ENCODE measurements around the gene TMPRSS6. TPM values are rescaled to one million over a fixed set of nuclear protein-coding genes. Genes with fewer than 3 reads are reported as not detected.

The TMPRSS6 gene
- total RNA-seq, 1 donor from 2014 or later, result not detected

DNA sequence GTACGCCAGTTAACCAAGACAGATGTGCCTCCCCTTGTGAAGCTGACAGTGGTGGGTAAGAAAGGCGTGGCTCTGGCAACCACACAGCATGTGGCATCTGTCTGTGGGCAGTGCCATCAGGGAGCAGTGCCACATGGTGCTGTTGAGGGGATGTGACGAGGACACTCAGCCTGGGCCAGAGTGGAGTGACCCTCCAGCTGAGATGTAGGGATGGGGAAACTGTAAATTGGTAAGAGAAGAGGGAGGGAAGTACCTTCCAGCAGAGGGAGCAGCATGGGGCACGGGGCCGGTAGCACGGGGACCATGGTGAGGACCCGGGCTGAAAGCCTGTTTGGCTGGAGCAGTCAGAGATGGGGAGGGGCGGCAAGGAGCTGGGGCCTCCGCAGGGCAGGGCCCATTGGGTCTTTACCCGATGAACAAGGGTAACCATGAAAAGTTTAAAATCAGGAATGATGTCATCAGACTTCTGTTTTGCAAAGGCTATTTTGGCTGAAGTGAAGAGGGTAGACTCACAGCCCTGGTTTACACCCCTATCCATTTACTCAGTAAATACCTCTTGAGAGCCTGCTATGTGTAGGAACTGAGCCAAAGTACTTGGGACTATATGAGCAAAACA lies 10.4 kb downstream of the TMPRSS6 start:
- intact Hi-C loops (cut with DNase I), result no loop called here
- peak; percentile 12 for ATAC-seq (ENCODE audit: poor library complexity)
- no peak for DNase-seq

DNA sequence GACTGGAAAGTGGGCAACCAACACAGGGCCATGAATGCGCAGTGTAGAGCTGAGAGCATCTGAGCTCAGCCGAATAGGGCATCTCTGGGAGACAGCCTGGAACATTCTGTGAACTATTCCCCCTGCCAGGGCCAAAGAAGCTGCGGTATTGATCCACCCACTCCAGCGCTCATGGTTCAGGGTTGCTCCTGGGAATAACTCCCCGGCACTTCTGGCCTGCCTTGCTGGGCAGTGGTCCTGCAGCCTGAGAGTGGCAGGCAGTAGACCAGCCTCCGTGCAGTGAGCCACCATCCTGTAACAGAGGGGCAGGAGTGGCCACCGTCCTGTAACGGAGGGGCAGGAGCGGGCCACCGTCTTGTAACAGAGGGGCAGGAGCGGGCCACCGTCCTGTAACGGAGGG lies 12.2 kb downstream of the TMPRSS6 start:
- ATAC-seq (ENCODE audit: poor library complexity) (no peak), DNase-seq (no peak)
- intact Hi-C loops (cut with DNase I), result no loop called here

DNA sequence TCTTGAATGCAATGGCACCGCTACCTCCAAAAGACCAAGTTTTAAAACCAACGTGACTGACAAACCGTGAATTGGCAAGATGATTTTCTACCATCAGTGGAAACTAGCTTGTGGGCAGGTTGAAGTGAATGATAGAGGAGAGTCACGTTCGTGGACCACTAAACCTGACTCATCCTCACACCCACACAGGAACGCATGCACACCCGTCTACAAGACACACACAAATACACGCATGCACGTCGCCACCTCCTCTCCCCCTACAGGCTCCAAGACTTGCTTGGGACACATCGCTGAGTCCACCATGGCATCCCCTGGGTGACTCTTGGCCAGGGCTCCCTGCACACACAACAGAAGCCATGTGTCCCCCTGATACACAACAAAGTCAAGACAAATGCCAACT lies 14.4 kb downstream of the TMPRSS6 start:
- intact Hi-C loops (cut with DNase I), result no loop called here
- ATAC-seq (ENCODE audit: poor library complexity) (no peak), DNase-seq (no peak)

GRCh38 chr22:37094239-37094638 lies 15.3 kb downstream of the TMPRSS6 start:
- DNase-seq (no peak), ATAC-seq (ENCODE audit: poor library complexity) (no peak)
- intact Hi-C loops (cut with DNase I), result no loop called here

DNA sequence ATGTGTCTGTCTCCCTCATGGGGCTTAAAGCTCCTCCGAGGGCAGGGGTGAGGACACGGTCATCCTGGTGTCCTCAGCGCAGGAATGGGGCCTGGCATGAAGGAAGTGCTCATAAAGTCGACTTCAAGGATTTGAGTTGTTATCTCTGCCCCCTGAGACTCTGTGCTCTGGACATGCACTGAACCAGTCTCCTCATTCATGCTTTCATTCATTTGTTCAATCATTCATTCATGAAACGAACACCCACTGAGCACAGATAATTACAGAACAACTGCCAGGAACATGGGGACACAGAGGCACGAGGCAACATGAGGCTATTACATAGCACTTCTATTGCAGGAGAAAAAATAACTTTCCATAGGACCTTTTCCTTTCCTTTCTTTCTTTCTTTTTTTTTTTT lies 16.5 kb downstream of the TMPRSS6 start:
- ATAC-seq (ENCODE audit: poor library complexity), result no peak
- no peak for DNase-seq
- intact Hi-C loops (cut with DNase I), result no loop called here

DNA sequence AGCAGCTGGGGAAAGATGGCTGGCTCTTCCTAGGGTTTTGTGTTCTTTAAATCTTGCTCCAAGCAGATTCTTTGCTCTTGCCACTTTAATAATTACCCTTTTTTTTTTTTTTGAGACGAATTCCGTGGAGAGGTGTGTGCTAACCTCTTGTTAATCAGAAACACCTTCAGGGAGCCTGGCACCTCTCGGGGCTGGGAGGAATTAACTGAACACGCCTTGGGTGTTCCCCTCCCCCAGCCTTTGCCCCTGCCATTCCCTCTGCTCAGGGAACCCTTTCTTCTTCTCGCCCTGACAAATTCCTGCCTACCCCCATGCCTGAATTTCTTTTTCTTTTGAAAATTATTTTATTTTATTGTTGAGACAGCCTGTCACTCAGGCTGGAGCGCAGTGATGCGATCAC lies 17.5 kb downstream of the TMPRSS6 start:
- no peak for ATAC-seq (ENCODE audit: poor library complexity)
- intact Hi-C loops (cut with DNase I), result no loop called here

GRCh38 chr22:37090920-37091695 lies 18.4 kb downstream of the TMPRSS6 start:
- no peak for ATAC-seq (ENCODE audit: poor library complexity)
- no peak for DNase-seq
- intact Hi-C loops (cut with DNase I), result no loop called here

More for the DNA sequence above, 17.5 kb downstream of the TMPRSS6 start:
- DNase-seq, result no peak

DNA sequence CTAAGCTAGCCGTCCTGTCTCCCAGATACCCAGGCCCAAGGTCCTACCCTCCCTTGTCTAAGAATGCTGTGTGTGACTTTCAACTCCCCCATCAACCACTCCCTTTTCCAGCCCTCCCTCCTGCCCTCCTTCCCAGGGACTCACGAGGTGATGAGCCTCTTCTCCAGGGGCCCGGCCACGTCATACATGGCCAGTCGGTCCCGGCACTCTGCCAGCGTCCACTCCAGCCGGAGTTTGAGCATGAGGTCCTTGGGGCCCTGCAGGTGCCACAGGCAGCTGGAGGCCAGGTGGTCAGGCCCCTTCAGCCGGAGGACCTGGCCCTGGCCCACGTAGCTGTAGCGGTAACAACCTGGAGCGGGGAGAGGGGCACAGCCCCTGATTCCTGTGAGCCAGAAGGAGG lies 20.1 kb downstream of the TMPRSS6 start:
- intact Hi-C loops (cut with DNase I), result no loop called here
- ATAC-seq (ENCODE audit: poor library complexity) (no peak), DNase-seq (no peak)

DNA sequence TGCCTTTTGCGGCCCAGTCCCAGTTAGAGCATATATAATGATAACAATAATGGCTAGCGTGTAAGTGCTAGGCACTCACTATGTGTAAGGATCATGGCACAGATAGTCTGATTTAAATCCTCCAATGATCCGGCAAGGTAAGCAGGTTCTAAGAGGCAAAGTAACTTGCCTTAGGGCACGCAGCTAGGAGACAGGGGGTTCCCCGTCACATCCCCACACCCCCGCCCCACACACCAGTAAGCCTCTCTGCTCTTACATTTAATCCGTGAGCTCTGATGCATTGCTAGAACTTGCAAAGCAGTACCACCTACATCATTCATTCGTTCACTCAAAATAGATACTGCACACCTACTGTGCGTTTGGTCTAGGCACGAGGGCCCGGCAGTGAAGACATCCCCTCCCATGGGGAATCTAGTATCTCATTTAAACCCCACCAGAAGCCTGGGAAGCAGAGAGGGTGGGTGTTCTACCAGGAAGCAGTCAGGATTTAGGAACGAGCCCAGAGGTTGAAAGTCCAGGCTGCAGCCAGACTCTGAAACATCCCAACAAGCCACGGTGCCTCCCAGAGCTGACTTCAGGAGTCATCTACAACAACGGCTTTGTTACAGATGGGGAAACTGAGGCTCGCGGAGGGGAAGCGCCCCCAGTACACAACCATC lies 20.6 kb downstream of the TMPRSS6 start:
- intact Hi-C loops (cut with DNase I), result no loop called here
- no peak for DNase-seq
- ATAC-seq (ENCODE audit: poor library complexity), result no peak

- intact Hi-C loops (cut with DNase I), result no loop called here
- DNase-seq, result no peak
- no peak for ATAC-seq (ENCODE audit: poor library complexity)
Observed at GRCh38 chr22:37088108-37088605, 21.4 kb downstream of the TMPRSS6 start.

GRCh38 chr22:37086184-37086583 lies 23.3 kb downstream of the TMPRSS6 start:
- no peak for ATAC-seq (ENCODE audit: poor library complexity)
- intact Hi-C loops (cut with DNase I), result no loop called here
- no peak for DNase-seq

GRCh38 chr22:37084385-37084784 lies 25.1 kb downstream of the TMPRSS6 start:
- no peak for DNase-seq
- no peak for ATAC-seq (ENCODE audit: poor library complexity)
- intact Hi-C loops (cut with DNase I), result no loop called here

DNA sequence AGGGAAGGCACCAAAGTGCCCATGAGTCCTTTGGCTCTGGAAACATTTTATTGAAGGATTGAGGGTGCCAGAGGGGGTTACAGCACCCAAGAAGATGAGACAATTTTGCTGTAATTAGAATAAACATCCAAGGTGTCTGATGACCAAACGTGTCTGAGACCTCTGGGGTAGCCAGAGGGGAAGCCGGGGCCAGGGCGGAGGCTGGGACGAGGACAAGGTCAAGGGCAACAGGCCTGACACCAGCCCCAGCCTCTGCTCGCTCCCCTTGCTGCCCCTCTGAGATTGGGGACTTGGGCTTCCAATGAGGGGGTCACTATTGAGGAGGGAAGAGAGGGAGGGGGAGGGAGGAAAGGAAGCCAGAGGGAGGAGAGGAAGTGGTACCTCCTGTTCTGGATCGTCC lies 25.6 kb downstream of the TMPRSS6 start:
- no peak for DNase-seq
- no peak for ATAC-seq (ENCODE audit: poor library complexity)
- intact Hi-C loops (cut with DNase I), result no loop called here

DNA sequence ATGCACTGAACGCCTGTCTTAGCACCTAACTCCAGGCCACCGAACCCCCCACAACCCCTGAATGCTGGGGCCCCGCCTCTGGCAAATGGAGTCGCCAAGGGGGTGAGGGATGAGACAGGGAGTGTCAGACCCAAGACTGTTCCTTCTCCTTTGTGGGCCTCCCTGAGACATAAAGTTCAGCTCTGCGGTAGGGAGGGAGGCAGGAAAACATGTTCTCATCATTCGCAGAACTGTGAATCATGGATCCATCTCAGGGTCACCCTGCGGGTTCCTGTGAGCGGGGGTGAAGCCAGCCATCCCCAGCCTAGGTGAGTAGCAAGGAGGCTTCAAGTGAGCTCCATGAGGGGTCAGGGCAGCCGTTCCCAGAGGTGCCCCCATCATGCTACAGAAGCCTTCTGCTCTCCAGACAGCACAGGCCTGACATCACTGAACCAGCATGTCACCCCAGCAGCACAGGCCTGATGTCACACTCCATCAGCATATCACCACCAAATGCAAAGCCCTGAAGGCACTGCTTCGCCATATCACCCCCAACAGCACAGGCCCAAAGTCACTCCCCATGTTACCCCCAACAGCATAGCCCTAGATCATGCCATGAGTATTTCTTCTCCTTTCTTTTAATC lies 27.2 kb downstream of the TMPRSS6 start:
- ATAC-seq (ENCODE audit: poor library complexity) (no peak), DNase-seq (no peak)
- intact Hi-C loops (cut with DNase I), result no loop called here

GRCh38 chr22:37080838-37081237 lies 28.7 kb downstream of the TMPRSS6 start:
- no peak for ATAC-seq (ENCODE audit: poor library complexity)
- intact Hi-C loops (cut with DNase I), result no loop called here

GRCh38 chr22:37080438-37080837 lies 29.1 kb downstream of the TMPRSS6 start:
- DNase-seq (no peak), ATAC-seq (ENCODE audit: poor library complexity) (no peak)
- intact Hi-C loops (cut with DNase I), result no loop called here

More at GRCh38 chr22:37080838-37081237, 28.7 kb downstream of the TMPRSS6 start:
- DNase-seq, result no peak

GRCh38 chr22:37079668-37080171 lies 29.8 kb downstream of the TMPRSS6 start:
- ATAC-seq (ENCODE audit: poor library complexity), result no peak
- intact Hi-C loops (cut with DNase I), result loop anchor here (5.0 kb wide), 1 partner anchor 123 kb away; no protein-coding TSS in a partner anchor
- peak; percentile 31 for DNase-seq

- intact Hi-C loops (cut with DNase I), result loop anchor here (5.0 kb wide), 1 partner anchor 123 kb away; no protein-coding TSS in a partner anchor
- ATAC-seq (ENCODE audit: poor library complexity), result no peak
- no peak for DNase-seq
Observed at GRCh38 chr22:37079158-37079557, 30.4 kb downstream of the TMPRSS6 start.

Data from Right ventricle myocardium superior (tissue), 1 donor.